ENCODE measurements around the gene MISFA.

MISFA gene

DNA sequence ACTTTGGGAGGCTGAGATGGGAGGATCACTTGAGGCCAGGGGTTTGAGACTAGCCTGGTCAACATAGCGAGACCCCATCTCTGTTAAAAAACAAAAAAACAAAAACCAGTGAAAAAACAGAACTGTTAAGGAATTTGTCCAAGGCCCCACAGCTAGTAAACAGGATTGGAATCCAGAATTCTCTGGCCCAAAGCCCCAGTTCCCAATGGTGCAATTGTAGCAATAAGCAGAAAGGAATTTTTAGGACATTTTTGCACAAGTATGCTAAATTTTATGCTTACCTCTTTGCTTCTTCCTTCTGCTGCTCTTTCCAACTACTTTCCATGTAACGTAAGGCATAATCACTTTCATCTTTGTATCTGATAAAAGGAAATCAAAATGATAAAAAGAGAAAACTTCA, 11.6 kb downstream of the MISFA start:
- no peak for TF ChIP-seq CTCF (IDR thresholded peaks at IDR 0.05)

GRCh38 chr11:18612394-18612793, 12.8 kb downstream of the MISFA start:
- TF ChIP-seq CTCF (IDR thresholded peaks at IDR 0.05): no peak

DNA sequence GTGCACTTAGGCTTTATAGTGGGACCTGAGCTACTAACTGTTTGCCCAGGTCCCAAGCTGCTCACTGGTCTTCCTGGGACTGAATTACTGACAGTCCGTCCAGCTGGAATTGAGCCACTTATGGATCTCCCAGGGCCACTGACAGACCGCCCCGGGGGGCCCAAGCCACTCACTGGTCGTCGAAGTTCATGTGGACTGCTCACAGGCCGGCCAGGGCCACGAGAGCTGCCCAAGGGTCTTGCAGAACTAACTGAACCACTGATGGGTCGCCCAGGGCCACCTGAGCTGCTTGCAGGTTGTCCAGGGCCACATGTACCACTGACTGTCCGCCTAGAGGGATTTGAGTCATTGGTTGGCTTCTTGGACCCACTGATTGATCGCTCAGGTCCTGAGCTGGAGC, 15.1 kb downstream of the MISFA start:
- TF ChIP-seq CTCF (IDR thresholded peaks at IDR 0.05): no peak

GRCh38 chr11:18615628-18616392, 16.2 kb downstream of the MISFA start:
- no peak for TF ChIP-seq CTCF (IDR thresholded peaks at IDR 0.05)

DNA sequence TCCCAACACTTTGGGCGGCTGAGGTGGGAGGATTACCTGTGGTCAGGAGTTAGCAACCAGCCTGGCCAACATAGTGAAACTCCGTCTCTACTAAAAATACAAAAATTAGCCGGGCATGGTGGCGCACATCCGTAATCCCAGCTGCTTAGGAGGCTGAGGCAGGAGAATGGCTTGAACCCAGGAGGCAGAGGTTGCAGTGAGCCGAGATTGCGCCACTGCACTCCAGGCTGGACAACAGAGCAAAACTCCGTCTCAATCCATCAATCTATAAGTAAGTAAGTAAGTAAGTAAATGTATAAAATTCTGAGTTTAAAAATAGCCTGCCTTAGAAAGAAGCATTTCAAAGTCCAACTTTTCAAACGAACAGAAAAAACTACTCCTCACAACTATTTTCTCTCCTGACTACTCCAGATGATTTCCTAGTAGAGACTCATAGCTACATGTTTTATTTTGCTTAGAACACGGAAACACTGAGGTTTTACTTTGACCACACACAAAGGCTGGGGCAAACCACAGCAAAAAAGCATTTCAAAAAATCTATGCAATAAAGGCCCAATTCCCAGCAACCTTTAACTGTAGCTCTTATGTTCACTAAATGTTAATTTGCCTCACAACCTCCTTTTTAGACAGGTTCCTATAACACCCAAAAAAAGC, 18.2 kb downstream of the MISFA start:
- no peak for TF ChIP-seq CTCF (IDR thresholded peaks at IDR 0.05)

GRCh38 chr11:18618342-18619025, 18.9 kb downstream of the MISFA start:
- no peak for TF ChIP-seq CTCF (IDR thresholded peaks at IDR 0.05)

DNA sequence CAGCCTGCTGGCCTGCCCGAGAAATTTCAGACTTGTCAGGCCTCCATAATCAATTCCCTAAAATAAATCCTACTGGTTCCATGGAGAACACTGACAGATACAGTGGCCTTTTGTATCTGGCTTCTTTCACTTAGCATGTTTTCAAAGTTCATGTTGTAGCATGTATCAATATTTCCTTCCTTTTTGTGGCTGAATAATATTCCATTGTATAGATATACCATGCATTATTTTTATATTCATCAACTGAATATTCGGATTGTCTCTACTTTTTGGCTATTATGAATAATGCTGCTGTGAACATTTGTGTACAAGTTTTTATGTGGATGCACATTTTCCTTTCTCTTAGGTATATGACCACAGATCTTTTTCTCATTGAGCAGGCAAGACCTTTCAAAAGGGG, 24.1 kb downstream of the MISFA start:
- no peak for TF ChIP-seq CTCF (IDR thresholded peaks at IDR 0.05)

Measured in LNCAP (cell line).